Ovary (tissue), 9 donors: Measurements from ENCODE around the gene ST7. TPM values are rescaled to one million over a fixed set of nuclear protein-coding genes. Genes with fewer than 3 reads are reported as not detected.

Experiments
- DNase-seq, 5 donors: peaks; one replicate each; pipeline ENCODE4 v3.0.0-alpha.2; 2019 to 2020
- H3K27ac ChIP-seq, 2 donors: fragments of 200-600 bp; one replicate each; pipeline versions ENCODE4 v1.5.1 to v1.8.0; 2019 to 2022
- H3K27me3 ChIP-seq: fragments of 200-600 bp; one replicate; pipeline ENCODE4 v1.8.0; 2022
- H3K36me3 ChIP-seq: fragments of 200-600 bp; sonication (generic); one replicate; pipeline ENCODE4 v1.5.1; 2019
- H3K4me1 ChIP-seq: one replicate; pipeline ENCODE4 v1.8.1; 2013; ENCODE audit warnings: mild to moderate bottlenecking, moderate library complexity; ENCODE audit not compliant: insufficient read depth
- H3K4me3 ChIP-seq: fragments of 200-600 bp; sonication (generic); one replicate; pipeline ENCODE4 v1.5.1; 2017
- H3K9me3 ChIP-seq, 2 donors: fragments of 200-600 bp in 1 of 2; sonication (generic) in 1 of 2; one replicate each; pipeline versions ENCODE4 v1.5.1 to v1.8.1; 2013 to 2019; ENCODE audit warnings: mild to moderate bottlenecking in 1 of 2, moderate library complexity in 1 of 2
- EP300 ChIP-seq: sonication (generic); formaldehyde crosslinking; IDR thresholded peaks from one replicate; pipeline ENCODE4 v1.6.1; 2017; ENCODE audit warnings: antibody characterized with exemption
- POLR2A ChIP-seq: fragments of 450-650 bp; IDR thresholded peaks from one replicate; pipeline ENCODE4 v1.6.1; 2017; ENCODE audit warnings: antibody characterized with exemption, mild to moderate bottlenecking, moderate library complexity
- WGBS, 3 donors: extraction: QIAGEN DNeasy Blood & Tissue Kit in 1 of 3; methylation state at CpG; one replicate each; pipeline versions ENCODE4 v1.1.5 to v1.1.7; 2013 to 2017; 5-methylcytosine and 5-hydroxymethylcytosine counted together
- intact Hi-C, 4 donors: fragments of 100-400 bp; cut with DNase I; formaldehyde crosslinking; loops; one replicate each; pipeline versions ENCODE4 v1.11.0 to v1.15.1; 2022 to 2023
- polyA plus RNA-seq, 2 donors: library from polyadenylated mRNA; stranded (reverse); fragments of 200-250 nt in 1 of 2; fragments of 350-450 nt in 1 of 2; fragmentation: Illumina TruSeq in 1 of 2; extraction: RNeasy Lipid Tissue Mini Kit (QIAGEN cat#74804) in 1 of 2; gene quantifications; one replicate each; pipeline ENCODE4 v1.2.3, GENCODE V29; 2013 to 2014
- total RNA-seq, 7 donors: library from RNA; depleted of rRNA in 2 of 7; stranded (reverse); fragments of >200 nt in 2 of 7; fragmentation: NEBNext Ultra II Directional in 3 of 7; extraction: Animal tissue kit (Norgen Biotek cat#: 25700) in 3 of 7; gene quantifications; one replicate each; pipeline versions ENCODE4 v1.1.0 to v1.2.4, GENCODE V29; 2016 to 2023
- TF ChIP-seq, protein P1 (sequence below), 3 donors: fragments of 450-650 bp in 2 of 3; fragments of 200-600 bp in 1 of 3; IDR thresholded peaks; one replicate each; pipeline versions ENCODE4 v1.5.1 to v1.8.0; 2016 to 2022; ENCODE audit warnings: antibody characterized with exemption in 3 of 3, mild to moderate bottlenecking in 1 of 3
- donor health status: DM: no; HTN: no; CAD: no; lungs with moderate emphysema.
- donor health status: DM: no; HTN: no; CAD: no.
- donor health status: Bipolar disorder and iron deficiency.
- donor health status: DM: yes; HTN: yes; CAD: no.
- donor health status: DM: no; HTN: no; CAD: no.
- donor health status: DM: yes; HTN: yes; CAD: no.

The ST7 gene
- total and polyA plus RNA-seq, 9 donors: 14.1 to 37.7 (median 18.8) TPM

DNA sequence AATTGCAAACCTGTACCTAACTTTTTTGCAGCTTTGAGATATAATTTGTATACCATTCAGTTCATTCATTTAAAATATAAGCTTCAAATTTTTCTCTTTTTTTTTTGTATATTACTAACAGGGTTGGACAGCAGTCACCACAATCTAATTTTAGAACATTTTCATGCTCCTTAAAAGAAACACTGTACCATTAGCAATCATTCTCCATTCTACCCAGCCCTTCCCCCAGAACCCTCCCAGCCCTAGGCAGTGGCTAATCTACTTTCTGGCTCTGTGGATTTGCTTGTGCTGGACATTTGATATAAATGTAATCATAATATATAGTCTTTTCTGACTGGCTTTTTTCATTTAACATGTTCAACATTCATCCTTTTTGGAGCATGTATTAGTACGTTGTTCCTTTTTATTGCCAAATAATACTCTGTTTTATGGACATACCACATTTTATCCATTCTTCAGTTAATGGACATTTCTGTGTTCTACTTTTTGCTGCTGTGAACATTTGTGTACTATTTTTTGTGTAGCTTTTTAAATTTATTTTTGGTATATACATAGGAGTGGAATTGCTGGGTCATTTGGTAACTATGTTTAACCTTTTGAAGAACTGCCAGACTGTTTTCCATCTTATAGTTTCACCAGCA lies 40.9 kb upstream of the ST7 start:
- H3K36me3 ChIP-seq: no peaks in the 10 kb centered on the region
- no peaks in the 10 kb centered on the region for H3K27me3 ChIP-seq
- no peak for DNase-seq
- TF ChIP-seq EP300 (no peak), POLR2A (no peak)
- TF ChIP-seq, protein P1, sequence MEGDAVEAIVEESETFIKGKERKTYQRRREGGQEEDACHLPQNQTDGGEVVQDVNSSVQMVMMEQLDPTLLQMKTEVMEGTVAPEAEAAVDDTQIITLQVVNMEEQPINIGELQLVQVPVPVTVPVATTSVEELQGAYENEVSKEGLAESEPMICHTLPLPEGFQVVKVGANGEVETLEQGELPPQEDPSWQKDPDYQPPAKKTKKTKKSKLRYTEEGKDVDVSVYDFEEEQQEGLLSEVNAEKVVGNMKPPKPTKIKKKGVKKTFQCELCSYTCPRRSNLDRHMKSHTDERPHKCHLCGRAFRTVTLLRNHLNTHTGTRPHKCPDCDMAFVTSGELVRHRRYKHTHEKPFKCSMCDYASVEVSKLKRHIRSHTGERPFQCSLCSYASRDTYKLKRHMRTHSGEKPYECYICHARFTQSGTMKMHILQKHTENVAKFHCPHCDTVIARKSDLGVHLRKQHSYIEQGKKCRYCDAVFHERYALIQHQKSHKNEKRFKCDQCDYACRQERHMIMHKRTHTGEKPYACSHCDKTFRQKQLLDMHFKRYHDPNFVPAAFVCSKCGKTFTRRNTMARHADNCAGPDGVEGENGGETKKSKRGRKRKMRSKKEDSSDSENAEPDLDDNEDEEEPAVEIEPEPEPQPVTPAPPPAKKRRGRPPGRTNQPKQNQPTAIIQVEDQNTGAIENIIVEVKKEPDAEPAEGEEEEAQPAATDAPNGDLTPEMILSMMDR (IDR thresholded peaks at IDR 0.05): no peak
- no peak overlapping the region for H3K4me3 ChIP-seq
- no peak overlapping the region for H3K27ac ChIP-seq
- intact Hi-C loops: no loop called here
- WGBS, 3 donors: 94 to 98% (median 95%) methylated on average over 1 of the region's 1 CpG
- no peaks in the 10 kb centered on the region for H3K9me3 ChIP-seq
- no peaks in the 10 kb centered on the region for H3K4me1 ChIP-seq

DNA sequence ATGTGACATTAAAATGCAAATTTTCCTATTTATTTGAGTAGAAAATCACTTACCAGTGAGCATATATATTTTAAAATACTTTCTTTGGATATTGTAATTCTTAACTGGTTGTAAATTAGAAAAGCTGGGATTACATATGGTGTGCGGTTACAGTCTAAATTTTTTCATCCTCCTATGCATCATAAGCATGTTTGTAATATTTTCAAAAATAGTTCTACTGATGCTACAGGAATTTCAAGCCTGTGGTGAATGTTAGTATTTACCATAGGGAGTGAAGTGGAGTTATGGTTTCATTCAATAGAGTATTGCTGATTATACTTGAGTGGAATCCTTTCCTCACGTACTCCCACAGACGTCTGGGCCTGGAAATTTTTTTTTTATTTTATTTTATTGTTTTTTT lies 34.6 kb upstream of the ST7 start:
- Histone ChIP-seq H3K27me3 (no peaks in the 10 kb centered on the region), H3K9me3 (no peaks in the 10 kb centered on the region), H3K36me3 (no peaks in the 10 kb centered on the region), H3K4me1 (no peaks in the 10 kb centered on the region), H3K27ac (no peak overlapping the region), H3K4me3 (no peak overlapping the region)
- no peak for TF ChIP-seq EP300
- TF ChIP-seq POLR2A: no peak
- TF ChIP-seq, protein P1 (IDR thresholded peaks at IDR 0.05): no peak
- DNase-seq: no peak
- WGBS, 3 donors: 88 to 93% (median 91%) methylated on average over 3 of the region's 3 CpGs
- intact Hi-C loops: no loop called here

DNA sequence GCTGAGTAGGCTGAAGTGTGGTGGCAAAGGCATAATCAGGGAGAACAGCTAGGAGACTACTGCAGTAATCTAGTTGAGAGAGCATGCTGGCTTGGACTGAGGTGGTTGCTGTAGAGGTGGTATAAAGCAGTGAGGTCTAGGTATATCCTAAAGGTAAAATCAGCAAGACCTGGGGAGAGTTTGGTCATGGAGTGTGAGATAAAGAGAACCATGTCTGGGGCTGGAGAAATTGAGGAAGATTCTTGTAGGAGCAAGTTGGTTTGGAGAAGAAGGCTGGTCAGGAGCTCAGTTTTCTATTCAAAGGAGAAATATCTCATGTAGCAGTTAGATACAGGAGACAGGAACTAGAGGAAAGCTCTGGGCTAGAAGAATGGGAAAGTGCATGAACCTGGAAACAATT lies 32.9 kb upstream of the ST7 start:
- TF ChIP-seq POLR2A (no peak), EP300 (no peak)
- TF ChIP-seq, protein P1 (IDR thresholded peaks at IDR 0.05): no peak
- Histone ChIP-seq H3K9me3 (no peaks in the 10 kb centered on the region), H3K36me3 (no peaks in the 10 kb centered on the region), H3K4me1 (no peaks in the 10 kb centered on the region), H3K4me3 (no peak overlapping the region), H3K27ac (no peak overlapping the region), H3K27me3 (no peaks in the 10 kb centered on the region)
- intact Hi-C loops: no loop called here
- DNase-seq: no peak

DNA sequence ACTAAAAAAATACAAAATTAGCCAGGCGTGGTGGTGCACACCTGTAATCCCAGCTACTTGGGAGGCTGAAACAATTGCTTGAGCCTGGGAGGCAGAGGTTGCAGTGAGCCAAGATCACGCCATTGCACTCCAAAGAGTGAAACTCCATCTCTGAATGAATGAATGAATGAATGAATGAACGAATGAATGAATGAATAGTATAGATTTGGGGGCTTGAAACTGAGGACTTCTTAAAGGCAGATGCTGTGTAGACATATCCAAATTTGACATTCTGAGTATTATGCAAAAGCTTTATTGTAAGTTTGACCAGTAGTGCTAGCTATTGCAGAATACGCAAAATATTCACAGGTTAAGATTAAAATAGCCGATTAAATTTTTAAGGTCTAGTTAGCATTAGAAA lies 30.8 kb upstream of the ST7 start:
- no peak overlapping the region for H3K4me3 ChIP-seq
- no peaks in the 10 kb centered on the region for H3K4me1 ChIP-seq
- H3K36me3 ChIP-seq: no peaks in the 10 kb centered on the region
- no peak for DNase-seq
- TF ChIP-seq EP300 (no peak), POLR2A (no peak)
- TF ChIP-seq, protein P1 (IDR thresholded peaks at IDR 0.05): no peak
- no peak overlapping the region for H3K27ac ChIP-seq
- H3K27me3 ChIP-seq: no peaks in the 10 kb centered on the region
- WGBS, 3 donors: 69 to 74% (median 71%) methylated on average over 5 of the region's 5 CpGs
- H3K9me3 ChIP-seq: no peaks in the 10 kb centered on the region
- intact Hi-C loops: no loop called here
